ENCODE data around the gene LCNL1.

DNA sequence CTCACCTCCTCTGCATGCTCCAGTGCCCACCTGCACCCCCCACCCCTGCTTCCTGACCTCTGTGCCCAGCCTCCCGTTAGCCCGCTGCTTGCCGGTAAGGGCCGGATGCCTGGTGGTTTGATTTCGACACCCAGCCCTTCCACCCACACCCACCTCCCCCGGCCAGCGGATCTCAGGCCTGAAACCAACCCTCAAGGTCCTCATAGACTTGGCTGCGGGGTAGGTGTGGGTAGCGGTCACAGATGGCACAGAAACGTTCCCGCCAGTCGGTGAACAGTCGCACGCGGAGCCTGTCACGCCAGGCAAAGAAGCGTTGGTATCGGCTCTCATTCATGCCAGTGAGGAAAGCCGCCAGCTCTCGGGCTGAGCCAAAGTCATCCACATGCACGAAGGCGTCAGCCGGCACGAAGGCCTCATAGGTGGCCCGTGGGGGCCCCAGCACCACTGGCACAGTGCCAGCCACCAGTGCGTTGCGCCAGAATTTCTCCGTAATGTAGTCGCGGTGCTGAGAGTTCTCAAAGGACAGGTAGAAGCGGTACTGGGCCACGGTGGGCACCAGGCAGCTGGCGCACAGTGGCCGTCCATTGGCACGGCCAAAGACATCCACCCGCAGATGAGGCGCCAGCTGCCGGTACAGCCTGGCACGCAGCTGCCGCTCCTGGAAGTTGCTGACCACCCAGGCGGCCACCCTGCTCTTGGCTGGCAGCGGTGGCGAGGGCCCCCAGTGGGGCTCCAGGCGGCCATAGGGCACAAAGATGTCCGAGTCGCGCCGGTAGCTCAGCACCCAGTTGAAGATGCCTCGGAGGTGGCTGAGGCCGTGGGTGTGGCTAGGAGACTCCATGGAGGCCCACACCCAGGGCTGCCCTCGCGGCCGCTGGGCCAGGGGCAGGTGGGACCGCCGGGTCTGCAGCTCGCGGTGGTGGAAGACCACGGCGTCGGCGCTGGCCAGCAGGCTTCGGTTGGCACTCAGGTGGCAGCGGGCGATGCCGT lies 48.0 kb downstream of the LCNL1 start:
- TF ChIP-seq POLR2A (IDR thresholded peaks at IDR 0.05): no peak
- TF ChIP-seq, protein P1, sequence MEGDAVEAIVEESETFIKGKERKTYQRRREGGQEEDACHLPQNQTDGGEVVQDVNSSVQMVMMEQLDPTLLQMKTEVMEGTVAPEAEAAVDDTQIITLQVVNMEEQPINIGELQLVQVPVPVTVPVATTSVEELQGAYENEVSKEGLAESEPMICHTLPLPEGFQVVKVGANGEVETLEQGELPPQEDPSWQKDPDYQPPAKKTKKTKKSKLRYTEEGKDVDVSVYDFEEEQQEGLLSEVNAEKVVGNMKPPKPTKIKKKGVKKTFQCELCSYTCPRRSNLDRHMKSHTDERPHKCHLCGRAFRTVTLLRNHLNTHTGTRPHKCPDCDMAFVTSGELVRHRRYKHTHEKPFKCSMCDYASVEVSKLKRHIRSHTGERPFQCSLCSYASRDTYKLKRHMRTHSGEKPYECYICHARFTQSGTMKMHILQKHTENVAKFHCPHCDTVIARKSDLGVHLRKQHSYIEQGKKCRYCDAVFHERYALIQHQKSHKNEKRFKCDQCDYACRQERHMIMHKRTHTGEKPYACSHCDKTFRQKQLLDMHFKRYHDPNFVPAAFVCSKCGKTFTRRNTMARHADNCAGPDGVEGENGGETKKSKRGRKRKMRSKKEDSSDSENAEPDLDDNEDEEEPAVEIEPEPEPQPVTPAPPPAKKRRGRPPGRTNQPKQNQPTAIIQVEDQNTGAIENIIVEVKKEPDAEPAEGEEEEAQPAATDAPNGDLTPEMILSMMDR (IDR thresholded peaks at IDR 0.05): no peak
